ENCODE results near the gene LAMA1. TPM values are rescaled to one million over a fixed set of nuclear protein-coding genes. Genes with fewer than 3 reads are reported as not detected.

LAMA1 gene
- total RNA-seq, 1 experiment from 2014 or later, result 129 TPM

DNA sequence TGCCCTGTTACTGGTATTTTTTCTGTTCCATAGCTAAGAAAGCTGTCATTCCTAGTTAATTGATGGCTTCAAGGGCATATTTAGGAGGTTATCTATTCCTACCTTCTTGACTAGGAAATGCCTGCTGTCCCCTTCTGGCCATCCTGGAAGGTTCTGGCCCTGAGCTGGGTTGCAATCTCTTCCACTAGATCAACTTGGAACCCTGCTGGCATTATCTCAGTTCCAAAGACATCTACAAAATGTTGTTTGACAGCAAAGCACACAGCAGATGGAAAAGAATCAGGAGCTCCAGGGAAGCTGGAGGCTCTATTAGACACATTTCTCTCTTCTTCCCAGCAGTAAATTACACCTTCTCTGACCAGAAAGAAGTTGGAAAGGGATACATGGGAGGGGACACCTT is 196.0 kb downstream of the LAMA1 start:
- POLR2A ChIA-PET, result no interaction called here
- no TSS peak for BruUV-seq (replicated peaks)
- H3K9me3 ChIP-seq, result no peaks in the 10 kb centered on the region
- intact Hi-C loops (cut with micrococcal nuclease; ENCODE audit: unreplicated experiment), result loop anchor here (5.0 kb wide), 2 partner anchors 61 to 276 kb away; no protein-coding TSS in a partner anchor
- H3K36me3 ChIP-seq (ENCODE audit: control insufficient read depth, insufficient read depth, low read length), result no peaks in the 10 kb centered on the region
- Mint-ChIP-seq H3K4me1 (ENCODE audit: low read depth, unreplicated experiment) (peaks cover 21% of the 10 kb centered on the region), H3K36me3 (ENCODE audit: insufficient read depth, unreplicated experiment) (peaks cover 61% of the 10 kb centered on the region), H3K4me3 (ENCODE audit: unreplicated experiment) (no peak overlapping the region), H3K27me3 (ENCODE audit: insufficient read depth, unreplicated experiment) (no peaks in the 10 kb centered on the region), H3K9me3 (ENCODE audit: unreplicated experiment) (no peaks in the 10 kb centered on the region), H3K27ac (ENCODE audit: unreplicated experiment) (peak overlapping the region; percentile 20)
- no peak for TF ChIP-seq CTCF (IDR thresholded peaks at IDR 0.05; ENCODE audit: insufficient read depth in 1 of 2, low read depth in 1 of 2, low read length in 1 of 2, severe bottlenecking in 1 of 2, unreplicated experiment in 1 of 2)
- H3K27me3 ChIP-seq (replicated peaks; ENCODE audit: control insufficient read depth, insufficient read depth, low read length), result no peaks in the 10 kb centered on the region
- CTCF ChIA-PET, result interaction anchor here (0.5 to 3.0 kb wide), 3 partner anchors 98 to 256 kb away, joined by 4 to 45 read pairs (median 10); no protein-coding TSS in a partner anchor
- H3K4me1 ChIP-seq, result peaks cover 49% of the 10 kb centered on the region
- no peak overlapping the region for H3K4me3 ChIP-seq (ENCODE audit: low read depth, low read length)
- DNase-seq, result no peak

GRCh38 chr18:6920099-6920955 is 197.3 kb downstream of the LAMA1 start:
- Histone ChIP-seq H3K4me3 (ENCODE audit: low read depth, low read length) (no peak overlapping the region), H3K27me3 (replicated peaks; ENCODE audit: control insufficient read depth, insufficient read depth, low read length) (no peaks in the 10 kb centered on the region), H3K36me3 (ENCODE audit: control insufficient read depth, insufficient read depth, low read length) (no peaks in the 10 kb centered on the region; the same call in 1 of the 2 replicates), H3K4me1 (peaks cover 43% of the 10 kb centered on the region), H3K9me3 (no peaks in the 10 kb centered on the region)
- Mint-ChIP-seq H3K4me3 (ENCODE audit: unreplicated experiment) (peak overlapping the region; percentile 45), H3K4me1 (ENCODE audit: low read depth, unreplicated experiment) (peaks cover 21% of the 10 kb centered on the region), H3K9me3 (ENCODE audit: unreplicated experiment) (no peaks in the 10 kb centered on the region), H3K27ac (ENCODE audit: unreplicated experiment) (peak overlapping the region; percentile 85), H3K27me3 (ENCODE audit: insufficient read depth, unreplicated experiment) (no peaks in the 10 kb centered on the region), H3K36me3 (ENCODE audit: insufficient read depth, unreplicated experiment) (peaks cover 58% of the 10 kb centered on the region)
- BruUV-seq (replicated peaks), result no TSS peak
- TF ChIP-seq CTCF (IDR thresholded peaks at IDR 0.05; ENCODE audit: insufficient read depth in 1 of 2, low read depth in 1 of 2, low read length in 1 of 2, severe bottlenecking in 1 of 2, unreplicated experiment in 1 of 2), result peak; percentile 67 to 77
- ChIA-PET CTCF (interaction anchor here (0.6 to 3.0 kb wide), 13 partner anchors 17 to 359 kb away, joined by 3 to 45 read pairs (median 5); no protein-coding TSS in a partner anchor), POLR2A (interaction anchor here (0.8 kb wide), 1 partner anchor 60 kb away, joined by 3 read pairs; no protein-coding TSS in a partner anchor)
- DNase-seq, result peak; percentile 75 to 79
- intact Hi-C loops (cut with micrococcal nuclease; ENCODE audit: unreplicated experiment), result loop anchor here (1.0 to 5.0 kb wide), 5 partner anchors 62 to 277 kb away; no protein-coding TSS in a partner anchor

GRCh38 chr18:6917072-6917471 is 200.5 kb downstream of the LAMA1 start:
- Mint-ChIP-seq H3K27me3 (ENCODE audit: insufficient read depth, unreplicated experiment) (no peaks in the 10 kb centered on the region), H3K4me1 (ENCODE audit: low read depth, unreplicated experiment) (peaks cover 7% of the 10 kb centered on the region), H3K27ac (ENCODE audit: unreplicated experiment) (no peak overlapping the region), H3K4me3 (ENCODE audit: unreplicated experiment) (no peak overlapping the region), H3K9me3 (ENCODE audit: unreplicated experiment) (no peaks in the 10 kb centered on the region), H3K36me3 (ENCODE audit: insufficient read depth, unreplicated experiment) (peaks cover 42% of the 10 kb centered on the region)
- Histone ChIP-seq H3K27me3 (replicated peaks; ENCODE audit: control insufficient read depth, insufficient read depth, low read length) (no peaks in the 10 kb centered on the region), H3K4me3 (ENCODE audit: low read depth, low read length) (no peak overlapping the region), H3K36me3 (ENCODE audit: control insufficient read depth, insufficient read depth, low read length) (no peaks in the 10 kb centered on the region; the same call in none of the 2 replicates), H3K9me3 (no peaks in the 10 kb centered on the region), H3K4me1 (peaks cover 17% of the 10 kb centered on the region)
- DNase-seq, result no peak
- CTCF ChIA-PET, result interaction anchor here (2.0 kb wide), 1 partner anchor 261 kb away, joined by 8 read pairs; no protein-coding TSS in a partner anchor
- POLR2A ChIA-PET, result no interaction called here
- intact Hi-C loops (cut with micrococcal nuclease; ENCODE audit: unreplicated experiment), result no loop called here
- TF ChIP-seq CTCF (IDR thresholded peaks at IDR 0.05; ENCODE audit: insufficient read depth in 1 of 2, low read depth in 1 of 2, low read length in 1 of 2, severe bottlenecking in 1 of 2, unreplicated experiment in 1 of 2), result no peak
- BruUV-seq (replicated peaks), result no TSS peak

All from Caco-2 (cell line).